Measurements from ENCODE around the gene MLLT11.
"Not testable (repeated sequence)": the region's sequence is repeated elsewhere in the genome, so short reads cannot be mapped to it uniquely, and the experiment has no call there.

The MLLT11 gene

GRCh38 chr1:151062741-151063371 lies 2.7 kb downstream of the MLLT11 start:
- peak in 1 of 2 experiments; percentile 79 for DNase-seq
- no peak for TF ChIP-seq POLR2A (IDR thresholded peaks at IDR 0.05; ENCODE audit: low read length)
- no peak for TF ChIP-seq GATA1 (IDR thresholded peaks at IDR 0.05; ENCODE audit: low read depth, low read length)

GRCh38 chr1:151065089-151065645 lies 5.0 kb downstream of the MLLT11 start:
- TF ChIP-seq GATA1 (IDR thresholded peaks at IDR 0.05; ENCODE audit: low read depth, low read length) (no peak), POLR2A (IDR thresholded peaks at IDR 0.05; ENCODE audit: low read length) (no peak)
- DNase-seq: no peak

GRCh38 chr1:151067185-151067584 lies 7.0 kb downstream of the MLLT11 start:
- TF ChIP-seq GATA1 (IDR thresholded peaks at IDR 0.05; ENCODE audit: low read depth, low read length): no peak
- TF ChIP-seq POLR2A (IDR thresholded peaks at IDR 0.05; ENCODE audit: low read length): no peak
- DNase-seq: no peak

- no peak for DNase-seq
- no peak for TF ChIP-seq POLR2A (IDR thresholded peaks at IDR 0.05; ENCODE audit: low read length)
- no peak for TF ChIP-seq GATA1 (IDR thresholded peaks at IDR 0.05; ENCODE audit: low read depth, low read length)
Measured at GRCh38 chr1:151069103-151069486, 8.9 kb downstream of the MLLT11 start.

- TF ChIP-seq POLR2A (IDR thresholded peaks at IDR 0.05; ENCODE audit: low read length): peak; percentile 93
- no peak for TF ChIP-seq GATA1 (IDR thresholded peaks at IDR 0.05; ENCODE audit: low read depth, low read length)
- peak; percentile 97 for DNase-seq
Measured at GRCh38 chr1:151070474-151071276, 10.5 kb downstream of the MLLT11 start, which contains the start of gene GABPB2. Gene GABPB2 (plus strand): TSS chr1:151070761. CDS start chr1:151088190, 17,429 bp downstream.

- DNase-seq: no peak
- no peak for TF ChIP-seq GATA1 (IDR thresholded peaks at IDR 0.05; ENCODE audit: low read depth, low read length)
- no peak for TF ChIP-seq POLR2A (IDR thresholded peaks at IDR 0.05; ENCODE audit: low read length)
Measured at GRCh38 chr1:151072224-151072623, 12.0 kb downstream of the MLLT11 start.

- TF ChIP-seq GATA1 (IDR thresholded peaks at IDR 0.05; ENCODE audit: low read depth, low read length): no peak
- TF ChIP-seq POLR2A (IDR thresholded peaks at IDR 0.05; ENCODE audit: low read length): no peak
- DNase-seq: no peak
Measured at GRCh38 chr1:151085953-151086559, 25.9 kb downstream of the MLLT11 start.

GRCh38 chr1:151097426-151097825 lies 37.2 kb downstream of the MLLT11 start:
- not testable (repeated sequence) for DNase-seq

GRCh38 chr1:151098126-151098525 lies 37.9 kb downstream of the MLLT11 start:
- no peak for DNase-seq
- no peak for TF ChIP-seq POLR2A (IDR thresholded peaks at IDR 0.05; ENCODE audit: low read length)

GRCh38 chr1:151104630-151105029 lies 44.4 kb downstream of the MLLT11 start:
- DNase-seq: no peak
- no peak for TF ChIP-seq POLR2A (IDR thresholded peaks at IDR 0.05; ENCODE audit: low read length)
- no peak for TF ChIP-seq GATA1 (IDR thresholded peaks at IDR 0.05; ENCODE audit: low read depth, low read length)

GRCh38 chr1:151106894-151107293 lies 46.7 kb downstream of the MLLT11 start:
- no peak for DNase-seq
- no peak for TF ChIP-seq GATA1 (IDR thresholded peaks at IDR 0.05; ENCODE audit: low read depth, low read length)
- TF ChIP-seq POLR2A (IDR thresholded peaks at IDR 0.05; ENCODE audit: low read length): no peak

GRCh38 chr1:151108331-151108730 lies 48.1 kb downstream of the MLLT11 start:
- TF ChIP-seq GATA1 (IDR thresholded peaks at IDR 0.05; ENCODE audit: low read depth, low read length) (no peak), POLR2A (IDR thresholded peaks at IDR 0.05; ENCODE audit: low read length) (no peak)
- no peak for DNase-seq

- no peak for TF ChIP-seq GATA1 (IDR thresholded peaks at IDR 0.05; ENCODE audit: low read depth, low read length)
- TF ChIP-seq POLR2A (IDR thresholded peaks at IDR 0.05; ENCODE audit: low read length): no peak
Measured at GRCh38 chr1:151113877-151114276, 53.7 kb downstream of the MLLT11 start.

More at GRCh38 chr1:151113877-151114276, 53.7 kb downstream of the MLLT11 start:
- no peak for DNase-seq
